Neural cell (in vitro differentiated cells): ENCODE measurements around the gene PITPNB.

Source experiments
- CTCF ChIP-seq: fragments of 450-650 bp; IDR thresholded peaks from 2 replicates; pipeline ENCODE4 v1.5.1; 2014; ENCODE audit warnings: antibody characterized with exemption, mild to moderate bottlenecking, moderate library complexity; ENCODE audit not compliant: poor library complexity, severe bottlenecking
- EZH2 ChIP-seq: fragments of 200-600, 300-800 bp; shearing (Covaris generic), sonication (generic); IDR thresholded peaks from 2 replicates; pipeline ENCODE4 v1.6.1; 2014; ENCODE audit warnings: antibody characterized with exemption, low read length, borderline replicate concordance, mild to moderate bottlenecking; ENCODE audit not compliant: insufficient read depth, poor library complexity, severe bottlenecking
- MXI1 ChIP-seq: fragments of 450-650 bp; conservative IDR thresholded peaks from 2 replicates; pipeline ENCODE4 v1.6.1; 2014; ENCODE audit warnings: antibody characterized with exemption, mild to moderate bottlenecking; ENCODE audit not compliant: poor library complexity, severe bottlenecking
- POLR2AphosphoS5 ChIP-seq: IDR thresholded peaks from 2 replicates; pipeline ENCODE4 v1.6.1; 2012
- REST ChIP-seq: IDR thresholded peaks from 2 replicates; pipeline ENCODE4 v1.6.1; 2012; ENCODE audit warnings: borderline replicate concordance
- TAF1 ChIP-seq: IDR thresholded peaks from 2 replicates; pipeline ENCODE4 v1.6.1; 2012; ENCODE audit warnings: low read depth

- TF ChIP-seq CTCF = no peak
- TF ChIP-seq REST = no peak
- TF ChIP-seq POLR2AphosphoS5 = no peak
- TF ChIP-seq MXI1 = no peak
- TF ChIP-seq TAF1 = no peak
- TF ChIP-seq EZH2 = no peak
Observed at GRCh38 chr22:27883656-27884350, 35.3 kb downstream of the PITPNB start.
